GM23248 (cell line): ENCODE measurements around the gene EXOG. TPM values are rescaled to one million over a fixed set of nuclear protein-coding genes. Genes with fewer than 3 reads are reported as not detected.

ENCODE experiments used
- DNase-seq: peaks from one replicate; pipeline ENCODE4 v3.0.0-alpha.2; 2015
- H2AFZ ChIP-seq: fragments of 200-600 bp; sonication (generic); 2 replicates; pipeline ENCODE4 v1.6.1; 2016; ENCODE audit warnings: antibody characterized with exemption
- H3F3A ChIP-seq: fragments of 200-600 bp; sonication (generic); 2 replicates; pipeline ENCODE4 v1.6.1; 2016; ENCODE audit warnings: mild to moderate bottlenecking, antibody characterized with exemption, mixed run types; ENCODE audit not compliant: insufficient read depth
- H3K27ac ChIP-seq: fragments of 200-600 bp; sonication (generic); 2 replicates; pipeline ENCODE4 v1.5.1; 2016; ENCODE audit warnings: mild to moderate bottlenecking
- H3K27me3 ChIP-seq: fragments of 200-600 bp; sonication (generic); replicated peaks from 2 replicates; pipeline ENCODE4 v1.6.1; 2016; ENCODE audit warnings: mild to moderate bottlenecking; ENCODE audit not compliant: insufficient read depth
- H3K36me3 ChIP-seq: fragments of 200-600 bp; sonication (generic); 2 replicates; pipeline ENCODE4 v1.6.1; 2016; ENCODE audit warnings: low read depth, mild to moderate bottlenecking
- H3K4me1 ChIP-seq: fragments of 200-600 bp; sonication (generic); 2 replicates; pipeline ENCODE4 v1.6.1; 2016; ENCODE audit warnings: mild to moderate bottlenecking; ENCODE audit not compliant: insufficient read depth
- H3K4me2 ChIP-seq: fragments of 200-600 bp; sonication (generic); one replicate; pipeline ENCODE4 v1.6.1; 2016; ENCODE audit warnings: mild to moderate bottlenecking; ENCODE audit not compliant: unreplicated experiment
- H3K4me3 ChIP-seq: fragments of 200-600 bp; sonication (generic); 2 replicates; pipeline ENCODE4 v1.5.1; 2016; ENCODE audit warnings: mild to moderate bottlenecking
- H3K79me2 ChIP-seq: fragments of 200-600 bp; sonication (generic); 2 replicates; pipeline ENCODE4 v1.6.1; 2016; ENCODE audit warnings: mild to moderate bottlenecking; ENCODE audit not compliant: insufficient read depth
- H3K9ac ChIP-seq: fragments of 200-600 bp; sonication (generic); 2 replicates; pipeline ENCODE4 v1.6.1; 2016; ENCODE audit warnings: mild to moderate bottlenecking
- H3K9me2 ChIP-seq: fragments of 200-600 bp; sonication (generic); 2 replicates; pipeline ENCODE4 v1.6.1; 2016; ENCODE audit warnings: mixed run types, mild to moderate bottlenecking, moderate library complexity; ENCODE audit not compliant: insufficient read depth
- H3K9me3 ChIP-seq: fragments of 200-600 bp; sonication (generic); one replicate; pipeline ENCODE4 v1.6.1; 2017; ENCODE audit warnings: low read depth
- H4K20me1 ChIP-seq: fragments of 200-600 bp; sonication (generic); 2 replicates; pipeline ENCODE4 v1.6.0; 2016; ENCODE audit not compliant: insufficient read depth
- EZH2 ChIP-seq: fragments of 200-600 bp; sonication (generic); IDR thresholded peaks from 2 replicates; pipeline ENCODE4 v1.6.1; 2018; ENCODE audit warnings: antibody characterized with exemption, mild to moderate bottlenecking; ENCODE audit not compliant: insufficient read depth, poor library complexity, severe bottlenecking
- EZH2phosphoT487 ChIP-seq: fragments of 200-600 bp; sonication (generic); IDR thresholded peaks from 2 replicates; pipeline ENCODE4 v1.6.1; 2018; ENCODE audit warnings: antibody characterized with exemption, moderate library complexity, mild to moderate bottlenecking, low read depth; ENCODE audit not compliant: insufficient read depth
- WGBS, 2 experiments: methylation state at CpG; one replicate each; pipeline ENCODE4 v1.1.6; 2015 to 2017; ENCODE audit warnings: low lambda C conversion rate in 2 of 2, low coverage in 1 of 2; ENCODE audit errors: missing lambda C conversion rate in 2 of 2; 5-methylcytosine and 5-hydroxymethylcytosine counted together
- in situ Hi-C: fragments of 300-500 bp; cut with MboI; formaldehyde crosslinking; loops from 2 replicates; pipeline ENCODE4 v1.15.0; 2020
- polyA plus RNA-seq: library from polyadenylated mRNA; unstranded; fragments of >200 nt; fragmentation: Nextera tagmentation; extraction: Ambion mirVana; gene quantifications from 2 replicates; pipeline ENCODE4 v1.2.1, GENCODE V29; 2016
- total RNA-seq: library from RNA; depleted of rRNA; stranded (reverse); fragments of >200 nt; shearing (Covaris generic); gene quantifications from 2 replicates; pipeline ENCODE4 v1.2.3, GENCODE V29; 2014

Gene EXOG
- total and polyA plus RNA-seq, 2 experiments from 2014 or later, result 6.4 to 8.2 TPM

- in situ Hi-C loops, result no loop called here
- TF ChIP-seq EZH2phosphoT487 (no peak), EZH2 (no peak)
- no peak overlapping the region for H3K9ac ChIP-seq
- no peaks in the 10 kb centered on the region for H3K4me1 ChIP-seq
- H3K79me2 ChIP-seq, result no peaks in the 10 kb centered on the region
- no peak for DNase-seq
- H3K9me2 ChIP-seq, result no peaks in the 10 kb centered on the region
- H3K27ac ChIP-seq, result no peak overlapping the region
- no peaks in the 10 kb centered on the region for H4K20me1 ChIP-seq
- H3K4me2 ChIP-seq, result no peak overlapping the region
- H3K4me3 ChIP-seq, result no peak overlapping the region
- H3K27me3 ChIP-seq, result no peaks in the 10 kb centered on the region
- no peak overlapping the region for H2AFZ ChIP-seq
- 0 out of 2 replicates have a peak, but pooled peaks cover 6% of the 10 kb centered on the region for H3K36me3 ChIP-seq
- H3F3A ChIP-seq, result no peaks in the 10 kb centered on the region
- WGBS, 2 experiments, result 86 to 98% methylated on average over 1 of the region's 1 CpG
- H3K9me3 ChIP-seq, result peaks cover 9% of the 10 kb centered on the region
These were observed 30.5 kb upstream of the EXOG start for GRCh38 chr3:38465588-38466154.

- Histone ChIP-seq H3K36me3 (0 out of 2 replicates have a peak, but pooled peaks cover 6% of the 10 kb centered on the region), H3F3A (no peaks in the 10 kb centered on the region), H3K4me1 (no peaks in the 10 kb centered on the region), H3K9ac (no peak overlapping the region), H4K20me1 (no peaks in the 10 kb centered on the region), H3K4me2 (no peak overlapping the region), H2AFZ (no peak overlapping the region), H3K9me2 (no peaks in the 10 kb centered on the region), H3K79me2 (no peaks in the 10 kb centered on the region), H3K27ac (no peak overlapping the region), H3K9me3 (peaks cover 9% of the 10 kb centered on the region), H3K27me3 (no peaks in the 10 kb centered on the region), H3K4me3 (no peak overlapping the region)
- WGBS, 2 experiments, result 92 to 100% methylated on average over 1 of the region's 1 CpG
- TF ChIP-seq EZH2, result no peak
- no peak for TF ChIP-seq EZH2phosphoT487
- DNase-seq, result no peak
- in situ Hi-C loops, result no loop called here
These were observed 27.4 kb upstream of the EXOG start for GRCh38 chr3:38468765-38469164.

GRCh38 chr3:38469852-38470251 is 26.3 kb upstream of the EXOG start:
- no peak for TF ChIP-seq EZH2phosphoT487
- no peak for TF ChIP-seq EZH2
- no peaks in the 10 kb centered on the region for H3F3A ChIP-seq
- in situ Hi-C loops, result no loop called here

GRCh38 chr3:38471260-38471857 is 24.8 kb upstream of the EXOG start:
- no peaks in the 10 kb centered on the region for H4K20me1 ChIP-seq
- no peak overlapping the region for H3K27ac ChIP-seq
- no peak for TF ChIP-seq EZH2phosphoT487
- no peak for TF ChIP-seq EZH2
- DNase-seq, result no peak
- in situ Hi-C loops, result no loop called here
- H3K27me3 ChIP-seq, result no peaks in the 10 kb centered on the region
- peaks cover 9% of the 10 kb centered on the region for H3K9me3 ChIP-seq
- H3K4me3 ChIP-seq, result no peak overlapping the region
- 73 to 78% methylated on average over 3 of the region's 3 CpGs for WGBS, 2 experiments
- H3K4me1 ChIP-seq, result no peaks in the 10 kb centered on the region
- H3K79me2 ChIP-seq, result no peaks in the 10 kb centered on the region
- 0 out of 2 replicates have a peak, but pooled peaks cover 6% of the 10 kb centered on the region for H3K36me3 ChIP-seq
- no peak overlapping the region for H2AFZ ChIP-seq
- no peak overlapping the region for H3K9ac ChIP-seq
- H3F3A ChIP-seq, result no peaks in the 10 kb centered on the region
- no peak overlapping the region for H3K4me2 ChIP-seq
- no peaks in the 10 kb centered on the region for H3K9me2 ChIP-seq

More at GRCh38 chr3:38469852-38470251, 26.3 kb upstream of the EXOG start:
- Histone ChIP-seq H3K4me2 (no peak overlapping the region), H3K9me2 (no peaks in the 10 kb centered on the region), H4K20me1 (no peaks in the 10 kb centered on the region), H3K27ac (no peak overlapping the region), H3K9ac (no peak overlapping the region), H3K4me3 (no peak overlapping the region), H3K27me3 (no peaks in the 10 kb centered on the region), H3K36me3 (0 out of 2 replicates have a peak, but pooled peaks cover 6% of the 10 kb centered on the region), H3K4me1 (no peaks in the 10 kb centered on the region), H3K9me3 (peaks cover 9% of the 10 kb centered on the region), H3K79me2 (no peaks in the 10 kb centered on the region), H2AFZ (no peak overlapping the region)
- 81 to 91% methylated on average over 1 of the region's 1 CpG for WGBS, 2 experiments
- no peak for DNase-seq
